GM19099 (cell line): ENCODE data around the gene ATP1A4.

Source experiments
- POLR2A ChIP-seq: IDR thresholded peaks from 3 replicates; pipeline ENCODE4 v1.6.1; 2011; ENCODE audit warnings: low read depth; ENCODE audit not compliant: insufficient read length; ENCODE audit errors: extremely low read depth

Gene ATP1A4

GRCh38 chr1:160151303-160151702, at the start of gene ATP1A4:
Gene ATP1A4 (plus strand): TSS chr1:160151603. CDS start chr1:160152041, 438 bp downstream.
- TF ChIP-seq POLR2A = no peak

- TF ChIP-seq POLR2A = no peak
Measured at GRCh38 chr1:160101717-160102522, 49.5 kb upstream of the ATP1A4 start.

- TF ChIP-seq POLR2A = no peak
Measured at GRCh38 chr1:160103658-160104408, 47.6 kb upstream of the ATP1A4 start.

GRCh38 chr1:160104486-160104885, 46.9 kb upstream of the ATP1A4 start:
- no peak for TF ChIP-seq POLR2A

- TF ChIP-seq POLR2A = no peak
Measured at GRCh38 chr1:160105155-160105554, 46.2 kb upstream of the ATP1A4 start.

- TF ChIP-seq POLR2A = no peak
Measured at GRCh38 chr1:160107512-160107911, 43.9 kb upstream of the ATP1A4 start.

GRCh38 chr1:160108888-160109662, 42.3 kb upstream of the ATP1A4 start:
- TF ChIP-seq POLR2A = no peak

- no peak for TF ChIP-seq POLR2A
Measured at GRCh38 chr1:160109686-160110085, 41.7 kb upstream of the ATP1A4 start.

GRCh38 chr1:160112357-160112756, 39.0 kb upstream of the ATP1A4 start:
- TF ChIP-seq POLR2A = no peak

- TF ChIP-seq POLR2A = no peak
Measured at GRCh38 chr1:160113407-160113806, 38.0 kb upstream of the ATP1A4 start.

GRCh38 chr1:160114085-160114484, 37.3 kb upstream of the ATP1A4 start:
- TF ChIP-seq POLR2A = no peak

GRCh38 chr1:160115545-160116282, 35.7 kb upstream of the ATP1A4 start, which contains the start of gene ATP1A2:
Gene ATP1A2 (plus strand): TSS chr1:160115759. CDS start chr1:160115862, 103 bp downstream.
- TF ChIP-seq POLR2A = no peak

GRCh38 chr1:160116283-160117147, 34.9 kb upstream of the ATP1A4 start:
- TF ChIP-seq POLR2A = no peak

- no peak for TF ChIP-seq POLR2A
Measured at GRCh38 chr1:160117300-160117699, 34.1 kb upstream of the ATP1A4 start.

- TF ChIP-seq POLR2A = no peak
Measured at GRCh38 chr1:160117709-160118183, 33.7 kb upstream of the ATP1A4 start.
